Stomach smooth muscle (tissue), 2 donors: Measurements from ENCODE around the gene SEC63.

Experiments used
- H3K27ac ChIP-seq: one replicate; pipeline ENCODE4 v1.7.0; 2013; ENCODE audit warnings: mild to moderate bottlenecking, low read length, inconsistent platforms
- H3K27me3 ChIP-seq, 2 donors: one replicate each; pipeline ENCODE4 v1.7.0; 2013; ENCODE audit warnings: low read length in 2 of 2; ENCODE audit not compliant: insufficient read depth in 2 of 2, control insufficient read depth in 1 of 2
- H3K36me3 ChIP-seq, 2 donors: one replicate each; pipeline ENCODE4 v1.7.0; 2013; ENCODE audit warnings: low read length in 2 of 2; ENCODE audit not compliant: control insufficient read depth in 2 of 2, insufficient read depth in 2 of 2
- H3K4me1 ChIP-seq: one replicate; pipeline ENCODE4 v1.7.0; 2013; ENCODE audit warnings: low read length; ENCODE audit not compliant: control insufficient read depth, insufficient read depth
- H3K4me3 ChIP-seq, 2 donors: one replicate each; pipeline ENCODE4 v1.7.0; 2013; ENCODE audit warnings: low read length in 2 of 2
- H3K9ac ChIP-seq, 2 donors: one replicate each; pipeline ENCODE4 v1.7.0; 2013; ENCODE audit warnings: low read length in 2 of 2, mild to moderate bottlenecking in 1 of 2
- H3K9me3 ChIP-seq, 2 donors: one replicate each; pipeline ENCODE4 v1.7.0; 2013; ENCODE audit warnings: low read length in 2 of 2; ENCODE audit not compliant: control insufficient read depth in 2 of 2
- donor health status: healthy.
- donor health status: Pancreatic carcinoma.

Gene SEC63

GRCh38 chr6:107840636-107841274, 117.3 kb downstream of the SEC63 start:
- no peaks in the 10 kb centered on the region for H3K36me3 ChIP-seq
- no peaks in the 10 kb centered on the region for H3K4me1 ChIP-seq
- H3K4me3 ChIP-seq, result no peak overlapping the region
- H3K9ac ChIP-seq, result no peak overlapping the region
- H3K27ac ChIP-seq, result no peak overlapping the region
- no peaks in the 10 kb centered on the region for H3K27me3 ChIP-seq
- no peaks in the 10 kb centered on the region for H3K9me3 ChIP-seq

- Histone ChIP-seq H3K9ac (no peak overlapping the region), H3K4me1 (no peaks in the 10 kb centered on the region)
These were observed 124.9 kb downstream of the SEC63 start for GRCh38 chr6:107833136-107833535.

GRCh38 chr6:107832151-107833056, 125.6 kb downstream of the SEC63 start:
- Histone ChIP-seq H3K4me1 (no peaks in the 10 kb centered on the region), H3K27me3 (no peaks in the 10 kb centered on the region), H3K4me3 (no peak overlapping the region), H3K36me3 (no peaks in the 10 kb centered on the region), H3K9me3 (no peaks in the 10 kb centered on the region), H3K9ac (no peak overlapping the region), H3K27ac (no peak overlapping the region)

More at GRCh38 chr6:107833136-107833535, 124.9 kb downstream of the SEC63 start:
- Histone ChIP-seq H3K27ac (no peak overlapping the region), H3K4me3 (no peak overlapping the region), H3K36me3 (no peaks in the 10 kb centered on the region), H3K27me3 (no peaks in the 10 kb centered on the region), H3K9me3 (no peaks in the 10 kb centered on the region)

- Histone ChIP-seq H3K9ac (no peak overlapping the region), H3K4me3 (no peak overlapping the region), H3K36me3 (no peaks in the 10 kb centered on the region), H3K27ac (no peak overlapping the region), H3K9me3 (no peaks in the 10 kb centered on the region), H3K4me1 (no peaks in the 10 kb centered on the region), H3K27me3 (peaks cover 0 to under 1% of the 10 kb centered on the region in 2 donors)
These were observed 127.9 kb downstream of the SEC63 start for GRCh38 chr6:107830060-107830459.

GRCh38 chr6:107827541-107827940, 130.5 kb downstream of the SEC63 start:
- no peaks in the 10 kb centered on the region for H3K4me1 ChIP-seq

GRCh38 chr6:107823047-107823557, 134.9 kb downstream of the SEC63 start:
- Histone ChIP-seq H3K9me3 (no peaks in the 10 kb centered on the region), H3K27ac (no peak overlapping the region), H3K36me3 (no peaks in the 10 kb centered on the region), H3K4me1 (peaks cover 14% of the 10 kb centered on the region), H3K27me3 (peaks cover 7 to 13% of the 10 kb centered on the region in 2 donors), H3K9ac (no peak overlapping the region), H3K4me3 (no peak overlapping the region)

More at GRCh38 chr6:107827541-107827940, 130.5 kb downstream of the SEC63 start:
- no peak overlapping the region for H3K4me3 ChIP-seq
- no peak overlapping the region for H3K27ac ChIP-seq
- no peak overlapping the region for H3K9ac ChIP-seq
- H3K36me3 ChIP-seq, result no peaks in the 10 kb centered on the region
- no peaks in the 10 kb centered on the region for H3K9me3 ChIP-seq
- peaks cover 7 to 10% of the 10 kb centered on the region in 2 donors for H3K27me3 ChIP-seq

GRCh38 chr6:107822176-107823046, 135.6 kb downstream of the SEC63 start:
- Histone ChIP-seq H3K4me3 (no peak overlapping the region), H3K27ac (no peak overlapping the region), H3K9me3 (no peaks in the 10 kb centered on the region), H3K36me3 (no peaks in the 10 kb centered on the region), H3K27me3 (peaks cover 7 to 13% of the 10 kb centered on the region in 2 donors), H3K4me1 (peaks cover 14% of the 10 kb centered on the region), H3K9ac (no peak overlapping the region)

GRCh38 chr6:107821591-107821990, 136.4 kb downstream of the SEC63 start:
- H3K4me1 ChIP-seq, result peaks cover 14% of the 10 kb centered on the region
- H3K27me3 ChIP-seq, result peaks cover 7 to 13% of the 10 kb centered on the region in 2 donors
- H3K9me3 ChIP-seq, result no peaks in the 10 kb centered on the region
- no peak overlapping the region for H3K4me3 ChIP-seq
- H3K27ac ChIP-seq, result no peak overlapping the region
- H3K36me3 ChIP-seq, result no peaks in the 10 kb centered on the region
- H3K9ac ChIP-seq, result no peak overlapping the region

- no peaks in the 10 kb centered on the region for H3K9me3 ChIP-seq
- peaks cover 7 to 13% of the 10 kb centered on the region in 2 donors for H3K27me3 ChIP-seq
- no peaks in the 10 kb centered on the region for H3K36me3 ChIP-seq
- H3K27ac ChIP-seq, result no peak overlapping the region
- peaks cover 14% of the 10 kb centered on the region for H3K4me1 ChIP-seq
- peak overlapping the region; percentile 60 to 70 for H3K4me3 ChIP-seq
- H3K9ac ChIP-seq, result peak overlapping the region in 1 of 2 donors; percentile 36
These were observed 137.4 kb downstream of the SEC63 start for GRCh38 chr6:107820338-107821261.
